GM19023 (cell line): Measurements from ENCODE around the gene GALNS.
"Not testable (repeated sequence)": the region's sequence is repeated elsewhere in the genome, so short reads cannot be mapped to it uniquely, and the experiment has no call there.

Experiments
- ATAC-seq: cut with Tn5 transposase; IDR thresholded peaks from one replicate; pipeline ENCODE4 v1.9.1; 2021; ENCODE audit warnings: mild to moderate bottlenecking, moderate library complexity; ENCODE audit not compliant: unreplicated experiment

GALNS gene

GRCh38 chr16:88839745-88840599 is 16.8 kb downstream of the GALNS start:
- ATAC-seq = no peak

GRCh38 chr16:88839026-88839529 is 17.7 kb downstream of the GALNS start:
- no peak for ATAC-seq

GRCh38 chr16:88838566-88838965 is 18.2 kb downstream of the GALNS start:
- no peak for ATAC-seq

GRCh38 chr16:88837806-88838205 is 18.9 kb downstream of the GALNS start:
- no peak for ATAC-seq

- ATAC-seq = no peak
Observed at GRCh38 chr16:88836791-88837190, 20.0 kb downstream of the GALNS start.

GRCh38 chr16:88835818-88836217 is 20.9 kb downstream of the GALNS start:
- no peak for ATAC-seq

GRCh38 chr16:88835383-88835782 is 21.4 kb downstream of the GALNS start:
- no peak for ATAC-seq

- ATAC-seq = no peak
Observed at GRCh38 chr16:88834670-88835069, 22.1 kb downstream of the GALNS start.

GRCh38 chr16:88833086-88833485 is 23.7 kb downstream of the GALNS start:
- no peak for ATAC-seq

GRCh38 chr16:88831838-88832237 is 24.9 kb downstream of the GALNS start:
- ATAC-seq = no peak

GRCh38 chr16:88830783-88831182 is 26.0 kb downstream of the GALNS start:
- ATAC-seq = no peak

- ATAC-seq = no peak
Observed at GRCh38 chr16:88830258-88830657, 26.5 kb downstream of the GALNS start.

GRCh38 chr16:88828711-88829110 is 28.0 kb downstream of the GALNS start:
- no peak for ATAC-seq

- ATAC-seq = no peak
Observed at GRCh38 chr16:88827727-88828126, 29.0 kb downstream of the GALNS start.

GRCh38 chr16:88826070-88826840 is 30.5 kb downstream of the GALNS start:
- no peak for ATAC-seq

- ATAC-seq = no peak
Observed at GRCh38 chr16:88825146-88825545, 31.6 kb downstream of the GALNS start.

GRCh38 chr16:88824256-88825077 is 32.3 kb downstream of the GALNS start:
- no peak for ATAC-seq

GRCh38 chr16:88823646-88824045 is 33.1 kb downstream of the GALNS start:
- ATAC-seq = not testable (repeated sequence)

- ATAC-seq = no peak
Observed at GRCh38 chr16:88822281-88823040, 34.3 kb downstream of the GALNS start.

- ATAC-seq = no peak
Observed at GRCh38 chr16:88821168-88821850, 35.4 kb downstream of the GALNS start.
